CD4-positive, alpha-beta T cell treated with Interleukin-6 for 4 hours (primary cell): ENCODE data around the gene SLC25A1.

ENCODE experiments used
- DNase-seq: peaks from one replicate; pipeline ENCODE4 v3.0.0-alpha.2; 2020; ENCODE audit warnings: mixed read lengths

SLC25A1 gene

DNA sequence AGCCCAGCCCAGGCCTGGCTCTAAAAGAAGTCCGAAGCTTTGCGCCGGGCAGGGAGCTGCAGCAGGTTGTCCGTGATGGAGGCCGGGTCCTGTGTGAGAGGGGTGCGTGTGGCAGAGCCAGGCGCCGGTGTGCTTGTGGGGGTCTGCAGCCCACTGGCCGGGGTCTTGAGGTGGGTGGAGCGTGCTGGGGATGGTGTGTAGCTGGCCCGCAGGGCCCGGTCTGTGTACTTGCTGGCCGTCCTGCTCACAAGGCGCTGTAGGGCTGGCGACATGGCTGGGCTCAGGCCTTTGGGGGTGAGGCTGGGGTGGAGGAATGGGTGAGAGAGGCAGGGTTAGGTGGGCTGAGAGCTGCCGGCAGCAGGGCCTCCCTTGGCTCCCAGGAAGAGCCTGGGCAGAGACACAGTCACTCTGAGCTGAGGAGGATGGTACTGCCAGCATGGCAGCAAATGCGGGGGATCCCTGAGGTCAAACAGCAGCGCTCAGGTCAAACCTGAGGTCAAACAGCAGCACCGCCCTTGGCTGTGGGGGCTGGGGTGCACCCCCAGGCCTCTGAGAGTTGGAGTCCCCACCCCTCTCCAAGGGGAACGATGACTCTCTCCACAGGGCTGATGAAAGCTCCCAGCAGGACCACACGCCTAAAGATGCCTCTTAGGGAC lies 44.2 kb downstream of the SLC25A1 start:
- DNase-seq = no peak

- no peak for DNase-seq
Observed at GRCh38 chr22:19133561-19133960, 45.0 kb downstream of the SLC25A1 start.

DNA sequence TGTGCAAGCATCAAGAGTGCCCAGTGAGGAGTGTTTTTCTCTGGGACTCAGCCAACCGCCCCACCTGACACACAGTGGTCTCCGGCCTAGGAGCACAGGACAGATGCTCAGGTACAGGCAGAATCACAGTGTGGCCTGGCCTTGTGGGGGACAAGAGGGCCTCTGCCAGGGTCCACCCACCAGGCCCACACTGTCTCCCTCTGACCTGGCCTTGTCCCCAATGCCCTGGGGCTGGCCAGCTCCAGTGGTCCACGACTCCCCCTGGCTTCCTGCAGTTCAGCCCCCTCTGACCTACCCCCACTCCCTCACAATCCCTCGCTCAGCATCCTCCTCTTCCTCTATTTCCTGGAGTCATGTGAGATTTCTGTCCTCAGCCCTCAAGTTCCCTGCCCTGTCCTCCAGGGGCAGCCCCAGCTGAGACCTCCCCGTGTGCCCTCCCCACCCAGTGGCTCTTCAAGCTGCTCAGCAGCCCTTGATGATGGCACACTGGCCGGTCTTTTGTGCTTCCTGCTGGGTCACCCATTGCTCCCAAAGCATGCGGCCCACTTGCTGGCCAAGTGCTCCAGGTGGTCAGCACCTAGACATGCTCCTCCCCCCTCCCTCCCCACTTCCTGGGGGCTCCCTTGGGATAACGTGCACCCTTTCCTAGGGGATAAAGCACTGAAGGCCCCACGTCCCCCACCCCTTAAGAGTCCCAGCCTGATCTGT lies 45.7 kb downstream of the SLC25A1 start:
- DNase-seq = no peak

DNA sequence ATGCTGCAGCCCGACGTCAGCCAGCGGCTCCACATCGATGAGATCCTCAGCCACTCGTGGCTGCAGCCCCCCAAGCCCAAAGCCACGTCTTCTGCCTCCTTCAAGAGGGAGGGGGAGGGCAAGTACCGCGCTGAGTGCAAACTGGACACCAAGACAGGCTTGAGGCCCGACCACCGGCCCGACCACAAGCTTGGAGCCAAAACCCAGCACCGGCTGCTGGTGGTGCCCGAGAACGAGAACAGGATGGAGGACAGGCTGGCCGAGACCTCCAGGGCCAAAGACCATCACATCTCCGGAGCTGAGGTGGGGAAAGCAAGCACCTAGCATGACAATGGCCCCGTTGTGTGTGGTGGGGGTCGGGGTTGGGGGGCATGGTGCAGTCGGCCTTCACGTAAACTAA lies 46.4 kb downstream of the SLC25A1 start:
- no peak for DNase-seq

GRCh38 chr22:19131685-19132015 lies 46.9 kb downstream of the SLC25A1 start:
- no peak for DNase-seq

DNA sequence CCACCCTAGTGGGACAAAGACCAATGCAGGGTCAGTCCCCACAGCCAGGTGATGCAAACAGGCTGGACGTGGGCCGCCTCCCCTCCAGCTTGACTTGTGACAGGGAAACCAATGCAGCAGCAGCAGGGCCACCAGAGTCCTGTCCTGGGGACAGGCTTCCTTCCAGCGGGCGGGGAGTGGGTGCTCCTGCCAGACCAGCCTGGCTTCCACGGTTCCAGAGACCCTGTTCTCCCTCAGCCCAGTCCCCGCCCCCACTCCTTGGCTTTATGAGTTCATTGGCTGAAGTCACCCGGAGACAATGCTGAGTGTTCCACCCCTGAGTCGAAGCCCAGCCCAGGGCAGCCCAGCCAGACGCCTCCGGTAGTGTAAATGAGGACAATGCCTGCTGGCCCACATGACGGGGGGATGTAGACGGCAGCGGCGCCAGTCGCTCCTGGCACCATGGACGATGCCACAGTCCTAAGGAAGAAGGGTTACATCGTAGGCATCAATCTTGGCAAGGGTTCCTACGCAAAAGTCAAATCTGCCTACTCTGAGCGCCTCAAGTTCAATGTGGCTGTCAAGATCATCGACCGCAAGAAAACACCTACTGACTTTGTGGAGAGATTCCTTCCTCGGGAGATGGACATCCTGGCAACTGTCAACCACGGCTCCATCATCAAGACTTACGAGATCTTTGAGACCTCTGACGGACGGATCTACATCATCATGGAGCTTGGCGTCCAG lies 47.4 kb downstream of the SLC25A1 start, which contains the start of gene TSSK2:
Gene TSSK2, plus strand, starts transcription at position 350 of the 726 bp plus-strand sequence. Its CDS starts 92 bp downstream, at position 442.
- DNase-seq = no peak

GRCh38 chr22:19129871-19130270 lies 48.7 kb downstream of the SLC25A1 start:
- DNase-seq = no peak

GRCh38 chr22:19128946-19129727 lies 49.4 kb downstream of the SLC25A1 start:
- DNase-seq = no peak

DNA sequence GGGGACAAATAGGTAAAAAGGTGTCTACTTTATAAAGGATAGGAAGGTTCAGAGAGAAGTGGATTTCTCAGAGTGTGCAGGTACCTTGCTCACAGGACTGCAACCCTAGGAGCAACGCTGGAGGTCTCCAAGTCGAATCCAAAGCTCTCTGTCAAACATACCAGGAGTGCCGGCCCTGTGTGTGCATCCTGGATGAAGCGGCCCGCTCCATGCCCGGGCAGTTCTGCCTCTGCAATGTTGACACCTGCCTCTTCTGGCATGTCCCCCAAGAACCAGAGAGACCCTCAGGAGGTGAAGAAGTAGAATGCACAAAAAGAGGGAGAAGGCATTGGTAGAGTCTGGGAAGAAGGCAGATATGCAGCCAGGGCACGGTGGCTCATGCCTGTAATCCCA lies 50.5 kb downstream of the SLC25A1 start:
- DNase-seq = no peak

DNA sequence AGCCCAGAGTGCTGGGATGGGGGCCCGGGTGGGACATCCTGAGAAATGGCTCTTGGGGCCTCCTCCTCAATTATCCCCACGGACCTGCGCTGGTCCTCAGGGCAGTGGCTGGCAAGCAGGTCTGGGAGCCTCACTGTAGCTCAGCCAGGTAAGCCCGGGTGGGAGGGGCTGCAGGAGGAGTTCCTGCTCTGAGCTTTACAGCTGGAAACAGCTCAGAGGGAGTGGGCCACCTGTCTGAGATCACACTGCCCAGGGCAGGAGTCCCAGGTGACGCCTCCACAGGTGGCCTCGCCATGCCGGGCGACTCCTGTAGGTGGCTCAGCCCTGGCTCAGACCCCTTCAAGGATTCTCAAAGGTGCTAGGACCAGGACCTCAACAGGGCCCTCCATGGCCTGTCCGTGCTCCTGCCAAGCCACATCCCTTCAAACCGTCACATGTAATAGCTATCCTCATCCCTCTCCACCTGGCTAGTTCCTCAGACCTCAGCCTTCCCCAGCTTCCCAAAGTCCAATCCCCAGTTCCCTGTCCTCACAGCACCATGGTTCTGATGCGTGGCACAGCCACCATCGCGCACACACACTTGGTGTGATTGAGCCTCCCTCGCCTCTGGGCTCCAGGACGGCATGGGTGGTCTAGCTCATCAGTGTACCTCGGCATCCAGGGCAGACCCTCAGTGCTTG lies 51.1 kb downstream of the SLC25A1 start:
- no peak for DNase-seq

- DNase-seq = no peak
Observed at GRCh38 chr22:19126309-19127273, 51.9 kb downstream of the SLC25A1 start.
